Measurements from ENCODE around the gene DCAF4.

The DCAF4 gene

DNA sequence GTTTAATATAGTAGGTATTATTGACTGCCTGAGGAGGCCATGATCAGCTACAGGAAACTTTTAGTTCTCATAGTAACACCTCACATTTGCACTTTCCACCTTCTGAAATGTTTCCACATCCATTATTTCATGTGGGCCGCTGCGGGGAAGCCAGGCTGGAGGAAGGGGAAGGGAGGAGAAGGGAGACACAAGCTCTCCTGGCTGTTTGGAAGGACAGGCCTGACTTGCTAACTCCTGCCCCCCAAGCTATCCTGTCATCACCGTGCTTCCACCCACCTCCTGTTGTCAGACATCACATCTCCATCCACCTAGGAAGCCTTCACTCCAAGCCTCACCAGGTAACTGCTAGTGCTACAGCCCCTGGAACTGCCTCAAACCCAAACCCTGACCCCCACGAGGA is 41.9 kb upstream of the DCAF4 start (continued):
- TF ChIP-seq, protein P1, sequence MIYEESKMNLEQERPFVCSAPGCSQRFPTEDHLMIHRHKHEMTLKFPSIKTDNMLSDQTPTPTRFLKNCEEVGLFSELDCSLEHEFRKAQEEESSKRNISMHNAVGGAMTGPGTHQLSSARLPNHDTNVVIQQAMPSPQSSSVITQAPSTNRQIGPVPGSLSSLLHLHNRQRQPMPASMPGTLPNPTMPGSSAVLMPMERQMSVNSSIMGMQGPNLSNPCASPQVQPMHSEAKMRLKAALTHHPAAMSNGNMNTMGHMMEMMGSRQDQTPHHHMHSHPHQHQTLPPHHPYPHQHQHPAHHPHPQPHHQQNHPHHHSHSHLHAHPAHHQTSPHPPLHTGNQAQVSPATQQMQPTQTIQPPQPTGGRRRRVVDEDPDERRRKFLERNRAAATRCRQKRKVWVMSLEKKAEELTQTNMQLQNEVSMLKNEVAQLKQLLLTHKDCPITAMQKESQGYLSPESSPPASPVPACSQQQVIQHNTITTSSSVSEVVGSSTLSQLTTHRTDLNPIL (CRISPR knock-in tag; IDR thresholded peaks at IDR 0.05; ENCODE audit: low read depth), result no peak

DNA sequence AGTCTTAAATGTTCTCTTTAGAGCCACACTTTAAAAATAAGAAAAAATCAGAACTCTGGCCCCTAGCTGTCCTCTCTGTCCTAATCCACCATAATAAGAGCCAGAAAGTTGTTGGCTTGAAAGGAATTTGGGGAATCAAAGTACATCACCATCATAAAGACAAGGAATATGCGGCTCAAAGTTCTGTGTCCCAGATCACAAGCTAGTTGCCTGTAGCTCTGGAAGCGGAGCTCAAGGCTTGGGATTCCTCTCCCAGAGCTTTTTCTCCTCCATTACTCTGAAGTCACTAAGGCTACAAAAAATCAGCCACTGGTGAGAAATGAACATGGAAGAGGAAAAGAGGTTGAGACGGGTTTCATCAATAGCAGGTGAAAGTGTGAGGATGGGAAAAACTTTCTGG is 38.8 kb upstream of the DCAF4 start:
- TF ChIP-seq, protein P2, sequence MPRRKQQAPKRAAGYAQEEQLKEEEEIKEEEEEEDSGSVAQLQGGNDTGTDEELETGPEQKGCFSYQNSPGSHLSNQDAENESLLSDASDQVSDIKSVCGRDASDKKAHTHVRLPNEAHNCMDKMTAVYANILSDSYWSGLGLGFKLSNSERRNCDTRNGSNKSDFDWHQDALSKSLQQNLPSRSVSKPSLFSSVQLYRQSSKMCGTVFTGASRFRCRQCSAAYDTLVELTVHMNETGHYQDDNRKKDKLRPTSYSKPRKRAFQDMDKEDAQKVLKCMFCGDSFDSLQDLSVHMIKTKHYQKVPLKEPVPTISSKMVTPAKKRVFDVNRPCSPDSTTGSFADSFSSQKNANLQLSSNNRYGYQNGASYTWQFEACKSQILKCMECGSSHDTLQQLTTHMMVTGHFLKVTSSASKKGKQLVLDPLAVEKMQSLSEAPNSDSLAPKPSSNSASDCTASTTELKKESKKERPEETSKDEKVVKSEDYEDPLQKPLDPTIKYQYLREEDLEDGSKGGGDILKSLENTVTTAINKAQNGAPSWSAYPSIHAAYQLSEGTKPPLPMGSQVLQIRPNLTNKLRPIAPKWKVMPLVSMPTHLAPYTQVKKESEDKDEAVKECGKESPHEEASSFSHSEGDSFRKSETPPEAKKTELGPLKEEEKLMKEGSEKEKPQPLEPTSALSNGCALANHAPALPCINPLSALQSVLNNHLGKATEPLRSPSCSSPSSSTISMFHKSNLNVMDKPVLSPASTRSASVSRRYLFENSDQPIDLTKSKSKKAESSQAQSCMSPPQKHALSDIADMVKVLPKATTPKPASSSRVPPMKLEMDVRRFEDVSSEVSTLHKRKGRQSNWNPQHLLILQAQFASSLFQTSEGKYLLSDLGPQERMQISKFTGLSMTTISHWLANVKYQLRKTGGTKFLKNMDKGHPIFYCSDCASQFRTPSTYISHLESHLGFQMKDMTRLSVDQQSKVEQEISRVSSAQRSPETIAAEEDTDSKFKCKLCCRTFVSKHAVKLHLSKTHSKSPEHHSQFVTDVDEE (CRISPR knock-in tag; IDR thresholded peaks at IDR 0.05), result no peak
- TF ChIP-seq ARNTL (CRISPR knock-in tag; IDR thresholded peaks at IDR 0.05; ENCODE audit: borderline replicate concordance, low read depth), result no peak
- TF ChIP-seq, protein P3, sequence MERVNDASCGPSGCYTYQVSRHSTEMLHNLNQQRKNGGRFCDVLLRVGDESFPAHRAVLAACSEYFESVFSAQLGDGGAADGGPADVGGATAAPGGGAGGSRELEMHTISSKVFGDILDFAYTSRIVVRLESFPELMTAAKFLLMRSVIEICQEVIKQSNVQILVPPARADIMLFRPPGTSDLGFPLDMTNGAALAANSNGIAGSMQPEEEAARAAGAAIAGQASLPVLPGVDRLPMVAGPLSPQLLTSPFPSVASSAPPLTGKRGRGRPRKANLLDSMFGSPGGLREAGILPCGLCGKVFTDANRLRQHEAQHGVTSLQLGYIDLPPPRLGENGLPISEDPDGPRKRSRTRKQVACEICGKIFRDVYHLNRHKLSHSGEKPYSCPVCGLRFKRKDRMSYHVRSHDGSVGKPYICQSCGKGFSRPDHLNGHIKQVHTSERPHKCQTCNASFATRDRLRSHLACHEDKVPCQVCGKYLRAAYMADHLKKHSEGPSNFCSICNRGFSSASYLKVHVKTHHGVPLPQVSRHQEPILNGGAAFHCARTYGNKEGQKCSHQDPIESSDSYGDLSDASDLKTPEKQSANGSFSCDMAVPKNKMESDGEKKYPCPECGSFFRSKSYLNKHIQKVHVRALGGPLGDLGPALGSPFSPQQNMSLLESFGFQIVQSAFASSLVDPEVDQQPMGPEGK (CRISPR knock-in tag; IDR thresholded peaks at IDR 0.05; ENCODE audit: borderline replicate concordance), result no peak
- no peak for TF ChIP-seq ESRRG (CRISPR knock-in tag; IDR thresholded peaks at IDR 0.05)
- TF ChIP-seq ZFP3 (CRISPR knock-in tag; IDR thresholded peaks at IDR 0.05), result no peak
- TF ChIP-seq, protein P4, sequence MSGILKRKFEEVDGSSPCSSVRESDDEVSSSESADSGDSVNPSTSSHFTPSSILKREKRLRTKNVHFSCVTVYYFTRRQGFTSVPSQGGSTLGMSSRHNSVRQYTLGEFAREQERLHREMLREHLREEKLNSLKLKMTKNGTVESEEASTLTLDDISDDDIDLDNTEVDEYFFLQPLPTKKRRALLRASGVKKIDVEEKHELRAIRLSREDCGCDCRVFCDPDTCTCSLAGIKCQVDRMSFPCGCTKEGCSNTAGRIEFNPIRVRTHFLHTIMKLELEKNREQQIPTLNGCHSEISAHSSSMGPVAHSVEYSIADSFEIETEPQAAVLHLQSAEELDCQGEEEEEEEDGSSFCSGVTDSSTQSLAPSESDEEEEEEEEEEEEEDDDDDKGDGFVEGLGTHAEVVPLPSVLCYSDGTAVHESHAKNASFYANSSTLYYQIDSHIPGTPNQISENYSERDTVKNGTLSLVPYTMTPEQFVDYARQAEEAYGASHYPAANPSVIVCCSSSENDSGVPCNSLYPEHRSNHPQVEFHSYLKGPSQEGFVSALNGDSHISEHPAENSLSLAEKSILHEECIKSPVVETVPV (CRISPR knock-in tag; IDR thresholded peaks at IDR 0.05), result no peak
- no peak for ATAC-seq

DNA sequence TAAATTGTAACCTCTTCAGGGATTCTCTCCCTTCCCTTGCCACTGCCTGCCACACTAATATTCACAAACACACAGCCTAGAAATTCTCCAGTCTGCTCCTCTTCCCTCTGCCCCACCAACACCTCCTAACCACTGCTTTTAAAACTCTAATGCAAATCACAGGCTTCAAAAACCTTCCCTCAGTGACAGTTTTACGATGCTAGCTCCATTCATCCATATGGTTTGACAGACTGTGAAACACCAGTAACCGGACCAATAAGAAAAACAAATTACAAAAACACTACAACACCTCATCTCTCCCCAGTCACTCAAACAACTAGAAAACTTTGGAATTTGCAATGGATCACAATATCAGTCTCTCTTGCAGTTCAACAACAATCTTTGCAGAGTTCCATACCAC is 38.1 kb upstream of the DCAF4 start:
- TF ChIP-seq, protein P5, sequence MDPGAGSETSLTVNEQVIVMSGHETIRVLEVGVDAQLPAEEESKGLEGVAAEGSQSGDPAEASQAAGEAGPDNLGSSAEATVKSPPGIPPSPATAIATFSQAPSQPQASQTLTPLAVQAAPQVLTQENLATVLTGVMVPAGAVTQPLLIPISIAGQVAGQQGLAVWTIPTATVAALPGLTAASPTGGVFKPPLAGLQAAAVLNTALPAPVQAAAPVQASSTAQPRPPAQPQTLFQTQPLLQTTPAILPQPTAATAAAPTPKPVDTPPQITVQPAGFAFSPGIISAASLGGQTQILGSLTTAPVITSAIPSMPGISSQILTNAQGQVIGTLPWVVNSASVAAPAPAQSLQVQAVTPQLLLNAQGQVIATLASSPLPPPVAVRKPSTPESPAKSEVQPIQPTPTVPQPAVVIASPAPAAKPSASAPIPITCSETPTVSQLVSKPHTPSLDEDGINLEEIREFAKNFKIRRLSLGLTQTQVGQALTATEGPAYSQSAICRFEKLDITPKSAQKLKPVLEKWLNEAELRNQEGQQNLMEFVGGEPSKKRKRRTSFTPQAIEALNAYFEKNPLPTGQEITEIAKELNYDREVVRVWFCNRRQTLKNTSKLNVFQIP (CRISPR knock-in tag; IDR thresholded peaks at IDR 0.05; ENCODE audit: borderline replicate concordance, low read depth), result no peak
- TF ChIP-seq OSR1 (CRISPR knock-in tag; IDR thresholded peaks at IDR 0.05) (no peak), SNAI2 (CRISPR knock-in tag; IDR thresholded peaks at IDR 0.05) (no peak), GLIS3 (CRISPR knock-in tag; IDR thresholded peaks at IDR 0.05) (no peak)
- ATAC-seq, result no peak

DNA sequence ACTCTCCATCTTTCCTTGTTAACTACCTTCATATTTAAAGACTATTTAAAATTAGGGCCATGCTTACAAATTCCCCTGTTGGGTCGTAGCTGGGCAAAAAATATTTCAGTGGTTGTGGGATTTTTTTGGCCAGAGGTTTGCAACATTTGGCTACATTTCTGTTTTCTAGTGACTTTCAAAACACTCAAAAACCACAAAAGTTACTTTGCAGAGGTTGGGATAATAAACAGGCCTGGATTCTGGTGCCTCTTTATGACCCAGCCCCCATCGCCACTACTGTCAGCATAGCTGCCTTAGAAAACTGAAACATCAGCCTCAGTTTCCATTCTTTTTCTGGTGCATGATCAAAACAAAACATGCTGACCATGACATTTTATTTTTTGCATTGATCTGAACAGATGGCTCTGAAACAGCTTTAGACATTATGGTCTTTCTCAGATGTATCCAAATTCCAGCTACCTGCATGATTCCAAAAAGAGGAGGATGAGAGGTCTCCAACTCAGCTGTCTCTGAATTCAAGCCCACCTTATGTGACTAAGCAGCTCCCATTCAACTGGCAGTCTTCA is 37.5 kb upstream of the DCAF4 start:
- ATAC-seq, result no peak
- TF ChIP-seq ZNF70 (CRISPR knock-in tag; IDR thresholded peaks at IDR 0.05), result no peak
- TF ChIP-seq CSDC2 (CRISPR knock-in tag; IDR thresholded peaks at IDR 0.05), result no peak
- no peak for TF ChIP-seq RARB (CRISPR knock-in tag; IDR thresholded peaks at IDR 0.05)
- TF ChIP-seq ZC3H10 (CRISPR knock-in tag; IDR thresholded peaks at IDR 0.05), result no peak
- TF ChIP-seq ARNTL (CRISPR knock-in tag; IDR thresholded peaks at IDR 0.05; ENCODE audit: borderline replicate concordance, low read depth), result no peak
- TF ChIP-seq ZFP30 (CRISPR knock-in tag; IDR thresholded peaks at IDR 0.05), result no peak
- no peak for TF ChIP-seq SNAI2 (CRISPR knock-in tag; IDR thresholded peaks at IDR 0.05)
- no peak for TF ChIP-seq GLIS3 (CRISPR knock-in tag; IDR thresholded peaks at IDR 0.05)
- no peak for TF ChIP-seq OSR1 (CRISPR knock-in tag; IDR thresholded peaks at IDR 0.05)
- no peak for TF ChIP-seq ZFP3 (CRISPR knock-in tag; IDR thresholded peaks at IDR 0.05)
- TF ChIP-seq ISL1 (CRISPR knock-in tag; IDR thresholded peaks at IDR 0.05), result no peak
- TF ChIP-seq, protein P2 (CRISPR knock-in tag; IDR thresholded peaks at IDR 0.05), result no peak
- TF ChIP-seq PPARA (CRISPR knock-in tag; IDR thresholded peaks at IDR 0.05; ENCODE audit: borderline replicate concordance), result no peak
- no peak for TF ChIP-seq ZNF8 (CRISPR knock-in tag; IDR thresholded peaks at IDR 0.05)
